IMR-90 (cell line): Measurements from ENCODE around the gene PHACTR2.

ENCODE experiments used
- BHLHE40 ChIP-seq: fragments of 150-350 bp; IDR thresholded peaks from 2 replicates; pipeline ENCODE4 v1.6.1; 2016; ENCODE audit warnings: mild to moderate bottlenecking, low read depth, low read length
- CEBPB ChIP-seq: IDR thresholded peaks from 2 replicates; pipeline ENCODE4 v1.6.1; 2012; ENCODE audit warnings: low read depth, low read length, improper control_type of control experiment
- CTCF ChIP-seq: conservative IDR thresholded peaks from 2 replicates; pipeline ENCODE4 v1.5.1; 2012; ENCODE audit warnings: mild to moderate bottlenecking, low read depth, low read length, improper control_type of control experiment
- ELK1 ChIP-seq: fragments of 150-350 bp; IDR thresholded peaks from 2 replicates; pipeline ENCODE4 v1.6.1; 2016; ENCODE audit warnings: low read depth, mild to moderate bottlenecking, low read length, moderate library complexity, borderline replicate concordance
- FOS ChIP-seq: fragments of 150-350 bp; IDR thresholded peaks from 2 replicates; pipeline ENCODE4 v1.6.1; 2016; ENCODE audit warnings: low read depth, low read length
- MAFK ChIP-seq: IDR thresholded peaks from 2 replicates; pipeline ENCODE4 v1.6.1; 2012; ENCODE audit warnings: low read depth, low read length, improper control_type of control experiment
- MAZ ChIP-seq: IDR thresholded peaks from 2 replicates; pipeline ENCODE4 v1.6.1; 2012; ENCODE audit warnings: low read depth, mild to moderate bottlenecking, low read length, improper control_type of control experiment, moderate library complexity, borderline replicate concordance
- MXI1 ChIP-seq: IDR thresholded peaks from 2 replicates; pipeline ENCODE4 v1.6.1; 2012; ENCODE audit warnings: low read depth, mild to moderate bottlenecking, low read length, moderate library complexity, borderline replicate concordance
- POLR2A ChIP-seq: IDR thresholded peaks from 2 replicates; pipeline ENCODE4 v1.6.1; 2012; ENCODE audit warnings: mild to moderate bottlenecking, low read depth, low read length
- RAD21 ChIP-seq: IDR thresholded peaks from 2 replicates; pipeline ENCODE4 v1.6.1; 2012; ENCODE audit warnings: low read length, improper control_type of control experiment
- RCOR1 ChIP-seq: IDR thresholded peaks from 2 replicates; pipeline ENCODE4 v1.6.1; 2012; ENCODE audit warnings: mild to moderate bottlenecking, low read length, improper control_type of control experiment; ENCODE audit not compliant: insufficient replicate concordance
- RFX5 ChIP-seq: IDR thresholded peaks from 2 replicates; pipeline ENCODE4 v1.8.0; 2012; ENCODE audit warnings: low read depth, mild to moderate bottlenecking, low read length, moderate library complexity
- SMC3 ChIP-seq: fragments of 150-350 bp; IDR thresholded peaks from 2 replicates; pipeline ENCODE4 v1.6.1; 2016; ENCODE audit warnings: low read depth, mild to moderate bottlenecking, antibody characterized with exemption, low read length, moderate library complexity
- USF2 ChIP-seq: fragments of 150-350 bp; IDR thresholded peaks from 2 replicates; pipeline ENCODE4 v1.6.1; 2017; ENCODE audit warnings: mild to moderate bottlenecking, antibody characterized with exemption, low read length, low read depth

GRCh38 chr6:143731789-143732188 is 54.0 kb downstream of the PHACTR2 start:
- TF ChIP-seq CTCF (no peak), RAD21 (no peak), BHLHE40 (no peak), POLR2A (no peak), RCOR1 (no peak), MAFK (no peak), SMC3 (no peak), FOS (no peak), CEBPB (no peak), USF2 (no peak), MXI1 (no peak), ELK1 (no peak), RFX5 (no peak), MAZ (no peak)
